IPS-20b (cell line): ENCODE results near the gene GNB1L.

Source experiments
- H3K27ac ChIP-seq: one replicate; pipeline ENCODE4 v1.5.1; 2013; ENCODE audit warnings: low read length
- H3K27me3 ChIP-seq: 2 replicates; pipeline ENCODE4 v1.6.1; 2013; ENCODE audit warnings: mild to moderate bottlenecking, low read length, inconsistent platforms; ENCODE audit not compliant: insufficient read depth
- H3K36me3 ChIP-seq: 2 replicates; pipeline ENCODE4 v1.6.1; 2013; ENCODE audit warnings: low read depth, mild to moderate bottlenecking, inconsistent platforms, low read length, moderate library complexity; ENCODE audit not compliant: insufficient read depth
- H3K4me1 ChIP-seq: 2 replicates; pipeline ENCODE4 v1.6.1; 2013; ENCODE audit warnings: mild to moderate bottlenecking, control low read depth, inconsistent platforms, low read length, moderate library complexity; ENCODE audit not compliant: insufficient read depth
- H3K4me3 ChIP-seq: 2 replicates; pipeline ENCODE4 v1.5.1; 2013; ENCODE audit warnings: mild to moderate bottlenecking, low read length, inconsistent platforms
- H3K9ac ChIP-seq: 2 replicates; pipeline ENCODE4 v1.6.1; 2013; ENCODE audit warnings: low read depth, mild to moderate bottlenecking, inconsistent platforms, low read length, moderate library complexity
- H3K9me3 ChIP-seq: 2 replicates; pipeline ENCODE4 v1.6.1; 2013; ENCODE audit warnings: mild to moderate bottlenecking, low read depth, low read length, inconsistent platforms; ENCODE audit not compliant: insufficient read depth

Gene GNB1L

DNA sequence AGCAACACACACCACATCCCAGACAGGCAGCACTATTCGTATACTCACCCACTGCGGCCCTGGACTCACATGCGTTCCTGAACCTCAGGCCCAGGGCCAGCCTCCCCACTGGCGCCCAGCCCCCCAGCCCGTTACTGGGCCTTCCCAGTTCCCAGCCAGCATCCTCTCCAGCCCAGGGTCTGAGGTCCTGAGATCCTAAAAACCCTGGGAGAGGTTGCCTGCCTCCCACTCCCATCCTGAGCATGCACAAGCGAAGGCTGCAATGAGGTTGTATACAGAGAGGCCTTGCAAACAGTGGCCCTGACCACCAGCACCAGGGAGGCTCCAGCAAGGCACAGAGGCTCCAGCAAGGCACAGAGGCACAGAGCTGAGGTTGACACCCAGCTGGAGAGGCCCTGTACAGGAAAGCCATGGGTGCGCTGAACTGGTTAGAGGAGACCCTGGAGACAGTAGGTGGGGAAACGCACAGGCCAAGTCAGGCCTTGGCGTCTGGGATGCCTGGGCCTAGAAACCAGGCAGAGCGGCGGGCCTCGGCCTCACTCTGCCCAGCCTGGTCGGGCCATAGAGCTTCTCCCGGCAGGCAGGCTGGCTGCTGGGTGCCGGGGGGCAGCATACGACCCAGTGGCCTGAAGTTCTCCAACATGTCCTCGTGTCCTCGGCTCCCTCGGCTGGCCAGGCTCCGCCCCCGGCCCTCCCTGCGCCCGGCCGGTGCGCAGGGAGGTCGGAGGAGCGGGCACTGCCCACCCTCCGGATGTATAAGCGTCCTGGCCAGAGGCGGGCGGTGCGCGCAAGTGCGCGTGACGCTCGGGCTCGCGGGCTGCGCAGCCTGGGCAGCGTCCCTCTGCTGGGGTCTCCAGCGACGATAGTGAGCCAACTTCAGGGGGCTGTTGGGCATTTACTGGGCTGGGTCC is 96.4 kb downstream of the GNB1L start:
- peaks cover 95% of the 10 kb centered on the region for H3K27me3 ChIP-seq
- no peak overlapping the region for H3K9ac ChIP-seq
- no peaks in the 10 kb centered on the region for H3K36me3 ChIP-seq
- H3K9me3 ChIP-seq = peaks cover 9% of the 10 kb centered on the region; the same call in 1 of the 2 replicates
- no peaks in the 10 kb centered on the region; the same call in 1 of the 2 replicates for H3K4me1 ChIP-seq
- H3K27ac ChIP-seq = no peak overlapping the region
- H3K4me3 ChIP-seq = no peak overlapping the region

DNA sequence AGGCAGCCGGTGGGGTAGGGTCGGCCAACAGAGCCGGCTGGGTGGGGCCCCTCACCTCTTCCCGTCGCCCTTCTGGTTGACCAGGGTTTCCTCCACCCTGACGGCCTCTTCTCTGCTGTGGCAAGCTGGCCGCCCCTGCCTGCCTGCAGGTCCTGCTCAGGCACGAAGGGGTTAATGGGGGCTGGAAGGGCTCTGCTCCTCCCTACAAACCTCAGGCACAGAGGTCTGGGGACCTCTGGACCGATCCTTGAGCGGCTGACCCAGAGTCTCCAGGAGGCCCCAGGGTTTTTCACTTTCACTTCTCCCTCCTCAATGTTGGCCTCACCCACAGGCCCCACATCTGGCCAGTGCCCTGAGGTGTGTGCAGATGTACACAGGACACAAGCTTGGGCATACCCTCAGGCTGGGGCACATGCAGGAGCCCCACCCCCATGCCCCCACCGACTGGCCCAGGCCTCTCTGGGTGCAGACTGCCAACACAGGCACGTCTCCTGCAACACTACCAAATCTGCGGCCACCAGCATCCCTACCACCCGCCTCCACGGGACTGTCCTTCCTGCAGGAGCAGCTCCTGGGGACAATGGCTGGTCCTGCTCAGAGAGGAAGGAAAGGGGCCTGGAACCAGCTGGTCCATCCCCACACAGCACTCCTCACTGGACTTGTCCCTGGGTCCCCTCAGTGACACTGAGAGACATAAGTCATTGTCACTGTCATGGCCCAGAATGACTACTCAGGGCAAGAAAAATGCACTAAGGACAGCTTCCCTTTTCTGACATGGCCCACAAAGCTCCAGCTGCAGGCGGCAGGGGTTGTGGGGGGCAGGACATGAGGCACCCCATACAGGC is 97.3 kb downstream of the GNB1L start:
- H3K4me3 ChIP-seq = no peak overlapping the region
- H3K4me1 ChIP-seq = no peaks in the 10 kb centered on the region
- no peaks in the 10 kb centered on the region for H3K36me3 ChIP-seq
- peaks cover 7% of the 10 kb centered on the region; the same call in 1 of the 2 replicates for H3K9me3 ChIP-seq
- H3K27me3 ChIP-seq = peaks cover 95% of the 10 kb centered on the region
- no peak overlapping the region for H3K27ac ChIP-seq
- no peak overlapping the region for H3K9ac ChIP-seq

DNA sequence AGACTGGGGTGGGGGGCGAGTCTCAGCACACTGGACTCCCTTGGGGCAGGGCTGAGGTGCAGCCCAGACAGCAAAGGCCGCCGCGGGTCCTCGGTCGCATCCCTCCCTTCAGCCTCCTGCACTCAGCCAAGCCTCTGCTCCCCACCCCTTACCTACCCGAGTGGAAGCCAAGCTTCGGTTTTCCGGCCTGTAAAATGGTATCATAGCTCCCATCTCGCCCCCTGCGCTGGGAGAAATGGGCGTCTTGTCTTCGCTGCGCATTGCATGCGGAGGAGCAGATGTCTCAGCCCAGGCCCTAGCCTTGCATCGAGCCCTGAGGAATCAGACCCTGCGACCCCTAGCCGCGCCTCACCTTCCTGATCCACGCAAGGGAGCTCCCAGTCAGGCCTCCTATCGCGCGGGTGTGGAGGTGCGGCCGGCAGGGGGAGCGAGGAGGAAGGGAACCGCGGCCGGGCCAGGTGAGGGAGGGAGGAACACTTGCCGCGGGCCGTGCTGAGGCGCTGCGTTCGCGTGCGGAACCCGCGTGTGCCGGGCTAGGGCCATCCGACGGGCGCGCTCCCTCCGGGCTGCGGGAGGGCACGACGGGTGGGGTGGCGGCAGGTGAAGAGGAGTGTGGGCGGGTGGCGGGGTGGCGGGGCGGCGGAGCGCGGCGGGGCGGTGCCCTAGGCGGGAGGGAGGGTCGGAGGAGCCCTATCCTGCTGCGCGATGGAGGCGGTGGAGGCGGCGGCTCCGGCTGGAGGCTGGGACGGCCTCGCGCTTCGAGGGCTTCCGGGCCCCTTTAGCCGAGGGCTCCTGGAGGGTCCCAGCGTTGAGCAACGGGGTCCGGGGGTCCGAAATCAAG is 98.2 kb downstream of the GNB1L start:
- Histone ChIP-seq H3K9ac (no peak overlapping the region), H3K27me3 (peaks cover 95% of the 10 kb centered on the region), H3K36me3 (no peaks in the 10 kb centered on the region), H3K4me1 (no peaks in the 10 kb centered on the region), H3K9me3 (peaks cover 3% of the 10 kb centered on the region; the same call in 1 of the 2 replicates), H3K27ac (no peak overlapping the region), H3K4me3 (no peak overlapping the region)

DNA sequence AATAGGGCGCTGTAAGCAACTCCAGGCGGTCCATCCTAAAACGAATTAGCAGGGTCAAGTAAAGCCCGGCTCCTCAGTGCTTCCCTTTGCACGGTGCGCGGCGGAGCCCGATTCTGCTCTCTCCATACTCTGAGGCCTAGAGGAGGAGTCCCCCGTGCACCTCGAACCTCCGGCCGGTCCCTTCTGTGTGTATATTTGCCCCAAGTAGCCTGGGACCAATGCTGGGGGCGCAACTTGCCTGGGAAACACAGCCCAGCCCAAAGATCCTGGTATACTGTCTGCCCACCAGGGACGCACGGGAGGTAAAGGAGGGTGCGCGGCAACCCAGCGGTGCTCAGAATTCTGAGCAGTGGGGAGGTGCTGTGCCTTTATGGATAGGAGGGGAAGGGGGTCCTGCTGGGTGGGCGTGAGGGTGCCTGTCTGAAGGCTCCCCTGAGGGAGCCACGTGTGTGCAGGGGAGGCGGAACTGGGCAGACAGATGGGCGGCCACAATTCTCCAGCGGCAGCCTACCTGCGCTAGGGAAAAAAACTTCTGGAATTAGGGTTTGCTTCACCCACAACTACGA is 98.9 kb downstream of the GNB1L start:
- Histone ChIP-seq H3K4me1 (no peaks in the 10 kb centered on the region; the same call in 1 of the 2 replicates), H3K4me3 (no peak overlapping the region), H3K36me3 (no peaks in the 10 kb centered on the region), H3K9me3 (peaks cover 3% of the 10 kb centered on the region; the same call in 1 of the 2 replicates), H3K27me3 (peaks cover 96% of the 10 kb centered on the region), H3K27ac (no peak overlapping the region), H3K9ac (no peak overlapping the region)

DNA sequence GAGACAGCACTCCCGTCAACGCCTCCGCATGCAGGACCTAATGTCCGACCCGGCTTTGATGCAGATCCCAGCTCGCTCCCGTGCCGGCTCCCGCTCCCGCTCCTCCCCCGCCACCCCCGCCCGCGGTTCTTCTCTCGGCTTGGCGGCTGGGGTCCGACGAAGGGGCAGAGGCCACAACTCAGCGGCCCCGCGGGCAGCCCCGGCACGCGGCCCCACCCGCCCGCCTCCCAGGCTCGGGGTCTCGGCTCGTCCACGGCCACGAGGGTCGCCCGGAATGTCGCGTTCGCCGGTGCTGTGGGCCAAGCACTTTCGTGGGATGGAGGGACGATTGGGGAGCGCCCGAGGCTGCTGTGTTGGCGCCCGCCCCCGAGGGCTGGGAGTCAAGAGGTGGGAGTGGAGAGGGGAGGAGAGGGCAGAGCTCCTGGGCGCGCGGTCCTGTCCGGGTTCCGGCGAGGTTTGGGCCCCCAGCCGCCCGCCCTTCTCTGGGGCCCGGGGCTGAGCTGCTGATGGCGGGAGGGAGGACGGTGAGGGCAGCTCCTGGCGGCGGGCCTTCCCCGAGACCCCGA is 99.4 kb downstream of the GNB1L start:
- Histone ChIP-seq H3K27ac (no peak overlapping the region), H3K9ac (no peak overlapping the region), H3K27me3 (peaks cover 94% of the 10 kb centered on the region)

DNA sequence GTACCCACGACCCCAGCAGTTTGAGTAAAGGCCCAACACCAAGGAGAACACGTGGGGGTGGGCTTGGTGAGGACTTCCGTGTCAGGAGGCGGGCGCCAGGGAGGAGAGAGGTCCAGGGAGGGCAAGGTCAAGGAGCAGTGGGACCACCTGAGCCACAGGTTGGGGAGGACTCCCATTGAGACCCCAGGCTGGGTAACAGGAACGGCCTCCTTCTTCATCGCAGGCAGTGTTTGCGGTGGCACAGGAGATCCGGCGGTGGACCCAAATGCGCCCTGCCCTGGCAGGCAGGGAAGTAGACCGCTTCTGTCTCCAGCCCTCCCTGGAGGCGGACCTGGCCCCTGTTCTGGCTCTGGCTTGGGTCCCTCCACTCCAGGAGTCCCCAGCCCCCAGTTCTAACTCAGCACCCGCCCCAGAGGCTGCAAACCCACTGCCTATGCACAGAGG is 100.0 kb downstream of the GNB1L start:
- peaks cover 89% of the 10 kb centered on the region for H3K27me3 ChIP-seq

More for the DNA sequence above, 99.4 kb downstream of the GNB1L start:
- Histone ChIP-seq H3K9me3 (peaks cover 3% of the 10 kb centered on the region; the same call in 1 of the 2 replicates), H3K4me1 (no peaks in the 10 kb centered on the region; the same call in 1 of the 2 replicates), H3K36me3 (no peaks in the 10 kb centered on the region), H3K4me3 (no peak overlapping the region)

DNA sequence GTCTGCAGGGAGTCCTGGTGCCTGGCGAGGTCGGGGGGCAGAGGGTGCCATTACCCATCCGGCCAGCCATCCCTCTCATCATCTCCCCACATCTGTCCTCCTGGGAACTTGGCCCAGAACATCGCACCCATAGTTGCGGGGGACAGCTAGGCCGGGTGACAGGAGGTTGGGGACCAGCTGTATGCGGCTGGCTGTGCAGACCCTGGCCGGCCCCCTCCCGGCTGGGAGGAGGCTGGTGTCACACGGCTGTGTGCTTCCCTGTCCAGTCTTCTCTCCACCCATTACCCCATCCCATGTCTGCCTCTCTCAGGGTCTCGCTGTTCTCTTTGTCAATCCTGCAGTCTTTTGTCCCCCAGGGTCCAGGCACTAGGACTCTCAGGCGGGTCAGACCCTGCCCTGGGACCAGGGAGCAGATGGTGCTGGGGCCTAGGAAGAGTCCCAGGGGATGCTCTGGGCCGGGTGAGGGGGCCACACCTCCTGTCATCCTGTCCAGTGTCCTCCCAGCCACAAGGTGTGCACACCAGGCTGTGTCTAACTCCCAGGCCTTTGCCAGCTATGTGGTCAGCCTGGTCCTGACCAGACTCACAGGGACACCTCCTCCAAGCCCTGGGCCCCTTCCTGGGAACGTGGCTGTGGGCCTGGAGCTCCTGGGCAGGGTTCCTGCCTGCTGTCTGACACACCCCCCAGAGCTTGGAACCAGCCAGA is 100.5 kb downstream of the GNB1L start:
- Histone ChIP-seq H3K4me1 (no peaks in the 10 kb centered on the region; the same call in 1 of the 2 replicates), H3K9me3 (peaks cover 3% of the 10 kb centered on the region; the same call in 1 of the 2 replicates), H3K27ac (no peak overlapping the region), H3K9ac (no peak overlapping the region), H3K4me3 (no peak overlapping the region), H3K36me3 (no peaks in the 10 kb centered on the region), H3K27me3 (peaks cover 86% of the 10 kb centered on the region)

More for the DNA sequence above, 100.0 kb downstream of the GNB1L start:
- Histone ChIP-seq H3K4me3 (no peak overlapping the region), H3K27ac (no peak overlapping the region), H3K9me3 (peaks cover 3% of the 10 kb centered on the region; the same call in 1 of the 2 replicates), H3K9ac (no peak overlapping the region), H3K4me1 (no peaks in the 10 kb centered on the region; the same call in 1 of the 2 replicates), H3K36me3 (no peaks in the 10 kb centered on the region)

DNA sequence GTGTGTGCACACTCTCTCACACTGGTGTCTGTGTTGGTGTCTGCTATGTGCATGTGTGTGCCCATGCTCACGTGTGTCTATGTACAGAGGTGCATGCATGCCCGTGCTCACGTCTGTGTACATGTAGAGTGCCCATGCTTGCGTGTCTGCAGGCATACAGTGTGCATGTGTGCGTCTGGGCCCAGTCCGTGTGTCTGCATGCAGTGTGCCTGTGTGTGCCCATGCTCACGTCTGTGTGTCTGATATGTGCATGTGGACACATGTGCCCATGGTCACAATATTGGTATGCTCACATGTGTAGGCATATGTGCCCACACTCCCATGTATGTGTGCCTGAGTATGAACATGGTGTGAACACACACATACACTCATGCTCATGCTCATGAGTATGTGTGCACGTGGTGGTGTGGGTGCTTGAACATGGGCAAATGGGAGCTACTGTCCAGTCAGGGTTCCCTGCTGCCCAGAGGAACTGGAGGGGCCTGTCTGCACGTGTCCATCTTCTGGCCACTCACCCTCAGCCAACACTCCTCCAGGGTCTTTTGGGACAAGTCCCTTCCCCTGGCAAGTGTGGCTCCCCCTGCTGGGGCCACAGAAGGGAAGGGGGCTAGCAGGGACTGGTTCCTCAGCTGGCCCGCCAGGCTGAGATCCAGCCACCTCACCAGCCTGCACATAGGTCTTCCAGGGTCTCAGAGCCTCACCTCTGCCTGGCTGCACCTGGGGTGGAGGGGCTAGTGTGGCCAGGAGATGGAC is 101.4 kb downstream of the GNB1L start:
- H3K27ac ChIP-seq = no peak overlapping the region
- no peaks in the 10 kb centered on the region for H3K36me3 ChIP-seq
- H3K9ac ChIP-seq = no peak overlapping the region
- peaks cover 3% of the 10 kb centered on the region; the same call in 1 of the 2 replicates for H3K9me3 ChIP-seq
- H3K4me3 ChIP-seq = no peak overlapping the region
- H3K27me3 ChIP-seq = peaks cover 86% of the 10 kb centered on the region
- H3K4me1 ChIP-seq = no peaks in the 10 kb centered on the region; the same call in 1 of the 2 replicates

DNA sequence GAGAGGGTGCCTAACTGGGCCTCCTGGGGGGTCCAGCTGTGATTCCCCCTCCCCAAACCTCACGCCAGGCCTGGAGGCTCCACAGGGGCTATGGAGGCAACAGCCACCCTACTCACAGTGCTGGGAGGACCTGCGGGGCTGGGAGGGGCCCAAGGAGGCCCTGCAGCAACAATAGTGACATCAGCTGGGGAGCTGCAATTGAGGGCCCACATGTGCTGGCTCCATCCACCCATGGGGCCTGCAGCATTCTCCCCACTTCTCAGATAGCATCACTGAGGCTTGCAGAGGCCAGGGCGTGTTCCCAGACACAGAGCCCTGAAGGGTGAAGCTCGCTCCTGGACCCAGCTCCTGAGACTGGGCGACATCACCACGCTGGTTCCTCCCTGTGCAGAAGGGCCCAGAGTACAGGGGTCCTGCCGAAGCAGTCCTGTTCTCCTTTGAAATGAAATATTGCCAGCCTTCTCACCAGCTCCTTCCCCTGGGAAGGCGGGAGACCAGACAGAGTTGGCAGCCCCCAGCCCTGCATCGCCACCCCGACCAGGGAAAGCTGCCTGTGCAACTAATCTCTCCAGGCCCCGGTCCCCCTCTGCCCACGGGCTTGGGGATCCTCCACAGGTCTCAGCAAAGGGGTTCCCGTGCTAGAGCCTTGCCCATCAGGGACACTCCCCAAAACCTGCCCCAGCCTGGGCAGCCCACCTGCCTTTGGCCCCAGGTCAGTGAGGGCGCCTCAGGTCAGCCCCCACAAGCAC is 103.0 kb downstream of the GNB1L start:
- no peaks in the 10 kb centered on the region for H3K9me3 ChIP-seq
- H3K4me1 ChIP-seq = no peaks in the 10 kb centered on the region; the same call in 1 of the 2 replicates
- H3K27ac ChIP-seq = no peak overlapping the region
- H3K36me3 ChIP-seq = no peaks in the 10 kb centered on the region
- H3K9ac ChIP-seq = no peak overlapping the region
- H3K27me3 ChIP-seq = peaks cover 72% of the 10 kb centered on the region
- H3K4me3 ChIP-seq = no peak overlapping the region
